Measurements from ENCODE around the gene ZNF366. TPM values are rescaled to one million over a fixed set of nuclear protein-coding genes. Genes with fewer than 3 reads are reported as not detected.

The ZNF366 gene
- total RNA-seq, 1 experiment from 2014 or later: not detected

DNA sequence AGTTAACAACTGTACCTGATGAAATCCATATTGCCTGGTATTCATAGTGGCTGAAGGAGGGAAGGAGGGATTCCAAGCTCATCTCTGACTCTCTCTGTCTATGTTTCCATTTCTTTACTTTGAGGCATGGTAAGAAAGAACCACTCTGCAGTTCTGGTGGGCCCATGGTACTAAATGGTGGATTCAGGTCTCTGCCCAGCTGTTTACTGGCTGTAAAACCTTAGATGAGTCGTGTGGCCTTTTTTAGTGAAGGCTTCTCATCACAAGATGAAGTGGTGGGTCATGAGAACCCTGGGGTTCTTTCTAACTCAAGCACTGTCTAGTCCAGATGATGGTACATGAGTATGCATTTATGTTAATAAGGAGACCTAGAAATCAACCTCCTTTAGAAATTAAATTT is 49.7 kb downstream of the ZNF366 start:
- intact Hi-C loops (cut with micrococcal nuclease): no loop called here
- TF ChIP-seq, protein P1, sequence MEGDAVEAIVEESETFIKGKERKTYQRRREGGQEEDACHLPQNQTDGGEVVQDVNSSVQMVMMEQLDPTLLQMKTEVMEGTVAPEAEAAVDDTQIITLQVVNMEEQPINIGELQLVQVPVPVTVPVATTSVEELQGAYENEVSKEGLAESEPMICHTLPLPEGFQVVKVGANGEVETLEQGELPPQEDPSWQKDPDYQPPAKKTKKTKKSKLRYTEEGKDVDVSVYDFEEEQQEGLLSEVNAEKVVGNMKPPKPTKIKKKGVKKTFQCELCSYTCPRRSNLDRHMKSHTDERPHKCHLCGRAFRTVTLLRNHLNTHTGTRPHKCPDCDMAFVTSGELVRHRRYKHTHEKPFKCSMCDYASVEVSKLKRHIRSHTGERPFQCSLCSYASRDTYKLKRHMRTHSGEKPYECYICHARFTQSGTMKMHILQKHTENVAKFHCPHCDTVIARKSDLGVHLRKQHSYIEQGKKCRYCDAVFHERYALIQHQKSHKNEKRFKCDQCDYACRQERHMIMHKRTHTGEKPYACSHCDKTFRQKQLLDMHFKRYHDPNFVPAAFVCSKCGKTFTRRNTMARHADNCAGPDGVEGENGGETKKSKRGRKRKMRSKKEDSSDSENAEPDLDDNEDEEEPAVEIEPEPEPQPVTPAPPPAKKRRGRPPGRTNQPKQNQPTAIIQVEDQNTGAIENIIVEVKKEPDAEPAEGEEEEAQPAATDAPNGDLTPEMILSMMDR (IDR thresholded peaks at IDR 0.05; ENCODE audit: unreplicated experiment): no peak
- ChIA-PET POLR2A (interaction anchor here (1.7 to 8.6 kb wide), 2 partner anchors 10 to 29 kb away, joined by 5 to 65 read pairs; no protein-coding TSS in a partner anchor), CTCF (interaction anchor here (0.8 kb wide), 1 partner anchor 15 kb away, joined by 3 read pairs; no protein-coding TSS in a partner anchor)
- no peak overlapping the region for H3K4me3 Mint-ChIP-seq (ENCODE audit: unreplicated experiment)
- no TSS peak for BruUV-seq (replicated peaks)
- DNase-seq (ENCODE audit: unreplicated experiment): no peak
- no peaks in the 10 kb centered on the region for H3K36me3 Mint-ChIP-seq (ENCODE audit: insufficient read depth, unreplicated experiment)
- no peaks in the 10 kb centered on the region for H3K27me3 Mint-ChIP-seq (ENCODE audit: insufficient read depth, unreplicated experiment)
- no peak overlapping the region for H3K27ac Mint-ChIP-seq (ENCODE audit: low read depth, unreplicated experiment)
- peaks cover 9% of the 10 kb centered on the region for H3K4me1 Mint-ChIP-seq (ENCODE audit: insufficient read depth, unreplicated experiment)
- H3K9me3 Mint-ChIP-seq (ENCODE audit: unreplicated experiment): no peaks in the 10 kb centered on the region

DNA sequence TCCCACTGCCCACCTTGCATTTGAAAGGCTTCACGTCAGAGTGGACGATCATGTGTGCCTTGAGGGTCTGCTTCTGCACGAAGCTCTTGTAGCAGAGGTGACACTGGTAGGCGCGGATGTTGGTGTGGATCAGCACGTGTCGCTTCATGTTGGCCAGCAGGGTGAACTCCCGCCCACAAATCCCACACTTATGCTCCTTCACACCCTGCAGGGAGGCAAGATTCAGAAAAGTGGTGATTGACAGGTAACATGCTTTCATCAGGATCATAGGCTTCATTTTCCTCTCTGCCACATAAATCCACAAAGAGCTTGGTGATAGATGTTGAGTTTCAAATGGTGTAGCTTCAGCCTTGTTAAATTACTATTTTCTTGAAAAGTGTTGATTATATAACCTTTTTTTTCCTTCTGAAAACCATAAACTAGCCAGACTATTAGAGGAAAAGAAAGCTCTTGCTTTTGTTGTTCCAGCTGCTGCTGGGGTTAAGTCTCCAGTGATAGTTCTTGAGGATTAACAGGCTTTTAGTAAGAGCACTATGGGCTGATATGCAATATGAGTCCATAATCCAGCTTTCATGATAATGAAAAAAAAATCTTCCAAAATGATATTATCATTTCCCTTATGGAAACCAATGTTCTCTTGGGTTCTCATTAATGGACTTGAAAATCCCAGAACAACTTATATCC is 50.7 kb downstream of the ZNF366 start:
- Mint-ChIP-seq H3K4me1 (ENCODE audit: insufficient read depth, unreplicated experiment) (peaks cover 18% of the 10 kb centered on the region), H3K27me3 (ENCODE audit: insufficient read depth, unreplicated experiment) (no peaks in the 10 kb centered on the region), H3K9me3 (ENCODE audit: unreplicated experiment) (no peaks in the 10 kb centered on the region), H3K4me3 (ENCODE audit: unreplicated experiment) (no peak overlapping the region), H3K36me3 (ENCODE audit: insufficient read depth, unreplicated experiment) (no peaks in the 10 kb centered on the region), H3K27ac (ENCODE audit: low read depth, unreplicated experiment) (no peak overlapping the region)
- ChIA-PET CTCF (interaction anchor here (0.7 to 1.0 kb wide), 3 partner anchors 11 to 176 kb away, joined by 3 read pairs; no protein-coding TSS in a partner anchor), POLR2A (interaction anchor here (0.6 to 8.6 kb wide), 3 partner anchors 11 to 59 kb away, joined by 3 to 65 read pairs (median 5); no protein-coding TSS in a partner anchor)
- intact Hi-C loops (cut with micrococcal nuclease): no loop called here
- TF ChIP-seq, protein P1 (IDR thresholded peaks at IDR 0.05; ENCODE audit: unreplicated experiment): no peak
- no TSS peak for BruUV-seq (replicated peaks)
- DNase-seq (ENCODE audit: unreplicated experiment): no peak

DNA sequence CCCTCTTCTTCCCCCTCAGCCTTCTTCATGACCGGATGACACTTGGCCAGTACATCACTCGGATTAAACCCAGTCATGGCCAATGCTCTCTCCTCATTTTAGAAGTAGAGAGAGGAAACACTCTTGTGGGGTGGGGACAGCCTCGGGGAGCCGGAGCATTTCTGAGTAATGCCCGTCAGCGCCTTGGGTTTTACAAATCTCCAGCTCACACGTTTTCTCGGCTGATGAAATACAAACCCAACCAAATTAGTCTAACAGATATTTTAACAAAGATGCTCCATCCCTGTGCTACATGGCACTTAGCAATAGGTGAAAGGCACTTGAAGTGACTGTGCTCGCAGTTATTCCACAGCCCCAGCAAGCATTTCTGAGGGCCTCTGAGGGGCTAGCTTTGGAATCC is 51.7 kb downstream of the ZNF366 start:
- ChIA-PET POLR2A (interaction anchor here (0.7 to 8.6 kb wide), 2 partner anchors 12 to 28 kb away, joined by 3 to 65 read pairs; no protein-coding TSS in a partner anchor), CTCF (no interaction called here)
- intact Hi-C loops (cut with micrococcal nuclease): no loop called here
- no TSS peak for BruUV-seq (replicated peaks)
- no peak overlapping the region for H3K4me3 Mint-ChIP-seq (ENCODE audit: unreplicated experiment)
- no peaks in the 10 kb centered on the region for H3K9me3 Mint-ChIP-seq (ENCODE audit: unreplicated experiment)
- H3K27ac Mint-ChIP-seq (ENCODE audit: low read depth, unreplicated experiment): no peak overlapping the region
- DNase-seq (ENCODE audit: unreplicated experiment): no peak
- no peaks in the 10 kb centered on the region for H3K27me3 Mint-ChIP-seq (ENCODE audit: insufficient read depth, unreplicated experiment)
- peaks cover 26% of the 10 kb centered on the region for H3K4me1 Mint-ChIP-seq (ENCODE audit: insufficient read depth, unreplicated experiment)
- TF ChIP-seq, protein P1 (IDR thresholded peaks at IDR 0.05; ENCODE audit: unreplicated experiment): no peak
- H3K36me3 Mint-ChIP-seq (ENCODE audit: insufficient read depth, unreplicated experiment): no peaks in the 10 kb centered on the region

DNA sequence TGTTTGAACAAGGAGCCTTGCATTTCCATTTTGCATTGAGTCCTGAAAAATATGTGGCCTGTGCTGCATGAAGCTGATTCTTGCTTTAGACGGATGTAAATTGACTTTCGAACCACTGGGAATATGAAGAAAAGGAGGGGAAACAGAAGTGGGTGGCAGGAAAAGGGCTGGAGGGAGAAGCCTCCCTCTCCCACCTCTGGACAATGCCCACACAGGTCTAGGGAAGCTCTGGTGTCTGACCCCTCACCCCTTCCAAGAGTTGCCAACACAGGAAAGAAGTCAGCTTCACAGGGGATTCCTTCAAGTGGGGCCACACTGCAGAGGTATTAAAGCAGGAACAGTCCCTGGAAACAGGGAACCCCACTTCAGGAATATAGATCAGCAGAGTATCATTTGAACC is 52.2 kb downstream of the ZNF366 start:
- DNase-seq (ENCODE audit: unreplicated experiment): no peak
- H3K27ac Mint-ChIP-seq (ENCODE audit: low read depth, unreplicated experiment): peak overlapping the region; percentile 27
- no TSS peak for BruUV-seq (replicated peaks)
- CTCF ChIA-PET: interaction anchor here (0.6 to 0.9 kb wide), 2 partner anchors 9 to 69 kb away, joined by 3 to 5 read pairs; no protein-coding TSS in a partner anchor
- no peaks in the 10 kb centered on the region for H3K36me3 Mint-ChIP-seq (ENCODE audit: insufficient read depth, unreplicated experiment)
- no peaks in the 10 kb centered on the region for H3K9me3 Mint-ChIP-seq (ENCODE audit: unreplicated experiment)
- intact Hi-C loops (cut with micrococcal nuclease): no loop called here
- POLR2A ChIA-PET: interaction anchor here (0.7 to 8.6 kb wide), 3 partner anchors 8 to 28 kb away, joined by 3 to 65 read pairs (median 21); no protein-coding TSS in a partner anchor
- no peak overlapping the region for H3K4me3 Mint-ChIP-seq (ENCODE audit: unreplicated experiment)
- TF ChIP-seq, protein P1 (IDR thresholded peaks at IDR 0.05; ENCODE audit: unreplicated experiment): no peak
- no peaks in the 10 kb centered on the region for H3K27me3 Mint-ChIP-seq (ENCODE audit: insufficient read depth, unreplicated experiment)
- H3K4me1 Mint-ChIP-seq (ENCODE audit: insufficient read depth, unreplicated experiment): peaks cover 27% of the 10 kb centered on the region
